SK-N-SH treated with all-trans-retinoic acid at 6 μM for 48 hours (cell line): ENCODE results near the gene ZNF614.
"Not testable (repeated sequence)": the region's sequence is repeated elsewhere in the genome, so short reads cannot be mapped to it uniquely, and the experiment has no call there.

Experiments used
- ATAC-seq: fragments of 200-7000 bp; cut with Tn5 transposase; 3 replicates; pipeline ENCODE4 v1.9.1; 2020; ENCODE audit warnings: mild to moderate bottlenecking, moderate library complexity
- ARNTL ChIP-seq: fragments of 450-650 bp; formaldehyde crosslinking; IDR thresholded peaks from 2 replicates; pipeline ENCODE4 v1.5.0; 2020; ENCODE audit warnings: low read depth, mild to moderate bottlenecking, moderate library complexity, borderline replicate concordance
- BACH2 ChIP-seq: fragments of 250-450 bp; sonication (Bioruptor Pico); IDR thresholded peaks from 2 replicates; pipeline ENCODE4 v1.9.0; 2021; ENCODE audit warnings: mild to moderate bottlenecking, borderline replicate concordance
- CSRNP3 ChIP-seq: fragments of 250-450 bp; sonication (Bioruptor Pico); IDR thresholded peaks from 2 replicates; pipeline ENCODE4 v1.5.1; 2021; ENCODE audit warnings: mild to moderate bottlenecking, moderate library complexity
- GLIS3 ChIP-seq: fragments of 250-450 bp; sonication (Bioruptor Pico); IDR thresholded peaks from 2 replicates; pipeline ENCODE4 v1.5.0; 2020; ENCODE audit warnings: mild to moderate bottlenecking, moderate library complexity
- ISL1 ChIP-seq: fragments of 250-450 bp; sonication (Bioruptor Pico); IDR thresholded peaks from 2 replicates; pipeline ENCODE4 v2.1.2; 2022; ENCODE audit warnings: mild to moderate bottlenecking, moderate library complexity
- OSR1 ChIP-seq: fragments of 250-450 bp; sonication (Bioruptor Pico); IDR thresholded peaks from 2 replicates; pipeline ENCODE4 v1.8.0; 2022; ENCODE audit warnings: moderate library complexity, mild to moderate bottlenecking, inconsistent platforms
- PATZ1 ChIP-seq: fragments of 250-450 bp; sonication (Bioruptor Pico); IDR thresholded peaks from 2 replicates; pipeline ENCODE4 v1.8.0; 2020; ENCODE audit warnings: mild to moderate bottlenecking, moderate library complexity, borderline replicate concordance
- POU6F1 ChIP-seq: fragments of 250-450 bp; sonication (Bioruptor Pico); IDR thresholded peaks from 2 replicates; pipeline ENCODE4 v1.8.0; 2021; ENCODE audit warnings: low read depth, mild to moderate bottlenecking, moderate library complexity, borderline replicate concordance
- PPARA ChIP-seq: fragments of 250-450 bp; sonication (Bioruptor Pico); IDR thresholded peaks from 2 replicates; pipeline ENCODE4 v1.5.0; 2020; ENCODE audit warnings: mild to moderate bottlenecking, borderline replicate concordance
- SNAI2 ChIP-seq: fragments of 250-450 bp; sonication (Bioruptor Pico); IDR thresholded peaks from 2 replicates; pipeline ENCODE4 v1.5.0; 2020; ENCODE audit warnings: mild to moderate bottlenecking, moderate library complexity
- TOX ChIP-seq: fragments of 250-450 bp; sonication (Bioruptor Pico); IDR thresholded peaks from 2 replicates; pipeline ENCODE4 v1.8.0; 2021; ENCODE audit warnings: mild to moderate bottlenecking, moderate library complexity, borderline replicate concordance
- TSHZ2 ChIP-seq: fragments of 250-450 bp; sonication (Bioruptor Pico); IDR thresholded peaks from 2 replicates; pipeline ENCODE4 v1.5.0; 2020; ENCODE audit warnings: mild to moderate bottlenecking, moderate library complexity
- ZC3H10 ChIP-seq: fragments of 250-450 bp; sonication (Bioruptor Pico); IDR thresholded peaks from 2 replicates; pipeline ENCODE4 v1.5.1; 2021; ENCODE audit warnings: mild to moderate bottlenecking, moderate library complexity
- ZFP3 ChIP-seq: fragments of 250-450 bp; sonication (Bioruptor Pico); IDR thresholded peaks from 2 replicates; pipeline ENCODE4 v1.5.0; 2020; ENCODE audit warnings: mild to moderate bottlenecking, moderate library complexity
- ZNF565 ChIP-seq: fragments of 450-650 bp; formaldehyde crosslinking; conservative IDR thresholded peaks from 2 replicates; pipeline ENCODE4 v1.5.0; 2020; ENCODE audit warnings: low read depth, mild to moderate bottlenecking, moderate library complexity
- ZNF70 ChIP-seq: fragments of 450-650 bp; formaldehyde crosslinking; IDR thresholded peaks from 2 replicates; pipeline ENCODE4 v1.5.0; 2020; ENCODE audit warnings: mild to moderate bottlenecking, moderate library complexity
- ZNF8 ChIP-seq: fragments of 450-650 bp; formaldehyde crosslinking; IDR thresholded peaks from 2 replicates; pipeline ENCODE4 v1.5.0; 2020; ENCODE audit warnings: mild to moderate bottlenecking, moderate library complexity

Gene ZNF614

GRCh38 chr19:51986309-51987291 lies 41.6 kb downstream of the ZNF614 start, which contains the start of gene ZNF350 (continued):
- no peak for TF ChIP-seq CSRNP3 (CRISPR knock-in tag)

GRCh38 chr19:51983361-51983760 lies 44.8 kb downstream of the ZNF614 start:
- TF ChIP-seq ZC3H10 (CRISPR knock-in tag) = no peak
- no peak for TF ChIP-seq PPARA
- TF ChIP-seq ARNTL (CRISPR knock-in tag) = no peak
- TF ChIP-seq ZNF8 (CRISPR knock-in tag) = no peak
- ATAC-seq = no peak

GRCh38 chr19:51980926-51981325 lies 47.3 kb downstream of the ZNF614 start:
- ATAC-seq = not testable (repeated sequence)

GRCh38 chr19:51980116-51980736 lies 48.0 kb downstream of the ZNF614 start:
- TF ChIP-seq BACH2 (CRISPR knock-in tag) (no peak), ZFP3 (CRISPR knock-in tag) (no peak), ARNTL (CRISPR knock-in tag) (no peak), ZC3H10 (CRISPR knock-in tag) (no peak), TSHZ2 (no peak), SNAI2 (no peak), ZNF70 (no peak), TOX (CRISPR knock-in tag) (no peak), POU6F1 (CRISPR knock-in tag) (no peak), GLIS3 (CRISPR knock-in tag) (no peak), OSR1 (CRISPR knock-in tag) (no peak)
- ATAC-seq = no peak

GRCh38 chr19:51978882-51979281 lies 49.3 kb downstream of the ZNF614 start:
- no peak for ATAC-seq
- no peak for TF ChIP-seq TSHZ2
- TF ChIP-seq ISL1 (CRISPR knock-in tag) = no peak
- TF ChIP-seq CSRNP3 (CRISPR knock-in tag) = no peak
- TF ChIP-seq TOX (CRISPR knock-in tag) = no peak
- TF ChIP-seq ZNF8 (CRISPR knock-in tag) = no peak
- TF ChIP-seq ZNF565 (CRISPR knock-in tag) = no peak
- TF ChIP-seq ZFP3 (CRISPR knock-in tag) = no peak
- no peak for TF ChIP-seq BACH2 (CRISPR knock-in tag)
- TF ChIP-seq ZC3H10 (CRISPR knock-in tag) = no peak
- no peak for TF ChIP-seq PATZ1
- TF ChIP-seq SNAI2 = no peak
- no peak for TF ChIP-seq OSR1 (CRISPR knock-in tag)
- TF ChIP-seq ARNTL (CRISPR knock-in tag) = no peak
